Muscle of leg (tissue), 11 donors: ENCODE measurements around the gene MAG. TPM values are rescaled to one million over a fixed set of nuclear protein-coding genes. Genes with fewer than 3 reads are reported as not detected.

ENCODE experiments used
- DNase-seq: peaks from one replicate; pipeline ENCODE4 v3.0.0; 2013
- H3K27ac ChIP-seq: one replicate; pipeline ENCODE4 v1.5.1; 2013; ENCODE audit warnings: mild to moderate bottlenecking, low read length, control low read depth
- H3K27me3 ChIP-seq: one replicate; pipeline ENCODE4 v1.6.1; 2013; ENCODE audit warnings: low read length; ENCODE audit not compliant: control insufficient read depth, insufficient read depth
- H3K36me3 ChIP-seq: one replicate; pipeline ENCODE4 v1.6.1; 2013; ENCODE audit warnings: low read length; ENCODE audit not compliant: control insufficient read depth, insufficient read depth
- H3K4me1 ChIP-seq: one replicate; pipeline ENCODE4 v1.6.1; 2013; ENCODE audit warnings: low read length; ENCODE audit not compliant: control insufficient read depth, insufficient read depth
- H3K4me3 ChIP-seq: one replicate; pipeline ENCODE4 v1.5.1; 2013; ENCODE audit warnings: low read length, control low read depth
- H3K9me3 ChIP-seq: replicated peaks from 2 replicates; pipeline ENCODE4 v1.6.1; 2013; ENCODE audit warnings: low read depth, low read length; ENCODE audit not compliant: control insufficient read depth
- WGBS: methylation state at CpG from one replicate; pipeline ENCODE4 v1.1.5; 2013; ENCODE audit warnings: missing lambda C conversion rate; ENCODE audit not compliant: insufficient coverage; 5-methylcytosine and 5-hydroxymethylcytosine counted together
- polyA plus RNA-seq, 8 donors: library from polyadenylated mRNA; unstranded; fragments of 120-200 nt; gene quantifications; one replicate each; pipeline versions ENCODE4 v1.2.1 to v1.2.3, GENCODE V29; 2013; ENCODE audit warnings: inconsistent platforms in 1 of 8, low replicate concordance in 1 of 8; ENCODE audit not compliant: insufficient read length in 8 of 8, insufficient read depth in 1 of 8
- total RNA-seq: library from RNA; stranded (reverse); fragments of 120-200 nt; gene quantifications from one replicate; pipeline ENCODE4 v1.2.4, GENCODE V29; 2013

MAG gene
- total and polyA plus RNA-seq, 9 donors, result 0.16 to 2.6 (median 0.53) TPM

GRCh38 chr19:35254341-35255297, 37.3 kb upstream of the MAG start:
- peak overlapping the region; percentile 71 for H3K27ac ChIP-seq
- no peak overlapping the region for H3K4me3 ChIP-seq
- peaks cover 28% of the 10 kb centered on the region for H3K27me3 ChIP-seq
- DNase-seq, result no peak
- no peaks in the 10 kb centered on the region for H3K9me3 ChIP-seq
- H3K4me1 ChIP-seq, result no peaks in the 10 kb centered on the region
- no peaks in the 10 kb centered on the region for H3K36me3 ChIP-seq
- 88% methylated on average over 15 of the region's 17 CpGs for WGBS

DNA sequence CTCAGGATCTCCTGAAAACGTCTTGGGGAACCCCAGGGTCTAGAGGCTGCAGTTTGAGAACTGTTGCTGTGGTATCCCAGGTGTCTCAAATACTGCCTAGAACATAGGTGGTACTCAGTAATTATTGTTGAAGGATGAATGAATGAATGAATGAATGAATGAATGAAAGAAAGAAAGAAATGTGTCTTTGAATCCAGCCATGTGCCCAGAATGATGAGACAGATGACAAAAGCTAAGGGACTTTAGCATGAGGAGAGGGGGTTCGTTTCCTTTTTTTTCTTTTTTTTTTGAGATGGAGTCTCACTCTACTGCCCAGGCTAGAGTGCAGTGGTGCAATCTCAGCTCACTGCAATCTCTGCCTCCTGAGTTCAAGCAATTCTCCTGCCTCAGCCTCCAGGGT, 35.4 kb upstream of the MAG start:
- no peak for DNase-seq
- Histone ChIP-seq H3K36me3 (no peaks in the 10 kb centered on the region), H3K27me3 (peaks cover 14% of the 10 kb centered on the region), H3K27ac (no peak overlapping the region), H3K4me1 (no peaks in the 10 kb centered on the region), H3K4me3 (no peak overlapping the region), H3K9me3 (no peaks in the 10 kb centered on the region)
- WGBS, result 50% methylated on average over 1 of the region's 2 CpGs

DNA sequence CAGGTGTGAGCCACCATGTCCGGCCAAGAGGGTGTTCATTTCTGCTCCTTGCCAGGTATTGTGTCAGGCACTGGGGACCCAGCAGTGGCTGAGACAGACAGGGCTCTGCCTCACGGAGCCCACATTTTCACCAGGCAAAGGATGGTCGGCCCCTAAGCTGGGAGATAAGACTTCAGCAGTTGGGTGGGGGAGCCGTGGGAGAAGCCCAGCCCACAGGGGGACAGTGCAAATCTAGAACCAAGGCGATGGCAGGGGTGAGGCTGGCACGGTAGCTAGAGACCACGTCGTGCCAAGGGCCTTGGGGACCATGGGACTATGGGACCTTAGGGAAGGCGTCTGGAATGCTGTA, 34.9 kb upstream of the MAG start:
- H3K4me1 ChIP-seq, result no peaks in the 10 kb centered on the region
- H3K27me3 ChIP-seq, result peaks cover 13% of the 10 kb centered on the region
- no peak overlapping the region for H3K27ac ChIP-seq
- no peaks in the 10 kb centered on the region for H3K36me3 ChIP-seq
- no peaks in the 10 kb centered on the region for H3K9me3 ChIP-seq
- H3K4me3 ChIP-seq, result no peak overlapping the region
- WGBS, result 75% methylated on average over 9 of the region's 9 CpGs
- no peak for DNase-seq

DNA sequence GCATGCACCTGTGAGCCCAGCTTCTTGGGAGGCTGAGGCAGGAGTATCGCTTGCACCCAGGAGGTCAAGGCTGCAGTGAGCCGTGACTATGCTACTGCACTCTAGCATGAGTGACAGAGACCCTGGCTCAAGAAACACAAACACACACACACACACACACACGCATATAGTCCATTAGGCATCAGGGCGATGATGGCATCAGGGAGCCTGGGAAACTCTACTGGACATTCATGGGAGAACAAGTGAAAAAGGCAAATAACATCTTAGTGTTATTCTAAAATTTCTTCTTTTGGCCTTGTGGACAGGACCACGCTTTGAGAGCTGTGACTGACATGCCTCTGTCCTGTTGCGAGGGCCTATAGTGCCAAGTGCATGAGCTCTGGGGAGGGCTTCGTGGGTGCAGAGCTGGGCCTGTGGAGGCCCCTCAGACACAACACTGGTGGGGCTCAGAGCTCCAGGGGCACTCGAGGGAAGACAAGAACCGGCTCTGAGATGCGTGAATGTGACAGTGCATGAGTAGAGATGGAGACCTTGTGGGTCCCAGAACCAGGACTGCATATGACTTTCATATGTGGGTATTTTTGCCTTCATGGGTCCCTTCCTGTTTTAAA, 31.2 kb upstream of the MAG start:
- no peak for DNase-seq
- Histone ChIP-seq H3K27ac (no peak overlapping the region), H3K4me1 (peaks cover 19% of the 10 kb centered on the region), H3K9me3 (no peaks in the 10 kb centered on the region), H3K27me3 (peaks cover 15% of the 10 kb centered on the region), H3K36me3 (no peaks in the 10 kb centered on the region), H3K4me3 (no peak overlapping the region)
- WGBS, result 86% methylated on average over 7 of the region's 10 CpGs

DNA sequence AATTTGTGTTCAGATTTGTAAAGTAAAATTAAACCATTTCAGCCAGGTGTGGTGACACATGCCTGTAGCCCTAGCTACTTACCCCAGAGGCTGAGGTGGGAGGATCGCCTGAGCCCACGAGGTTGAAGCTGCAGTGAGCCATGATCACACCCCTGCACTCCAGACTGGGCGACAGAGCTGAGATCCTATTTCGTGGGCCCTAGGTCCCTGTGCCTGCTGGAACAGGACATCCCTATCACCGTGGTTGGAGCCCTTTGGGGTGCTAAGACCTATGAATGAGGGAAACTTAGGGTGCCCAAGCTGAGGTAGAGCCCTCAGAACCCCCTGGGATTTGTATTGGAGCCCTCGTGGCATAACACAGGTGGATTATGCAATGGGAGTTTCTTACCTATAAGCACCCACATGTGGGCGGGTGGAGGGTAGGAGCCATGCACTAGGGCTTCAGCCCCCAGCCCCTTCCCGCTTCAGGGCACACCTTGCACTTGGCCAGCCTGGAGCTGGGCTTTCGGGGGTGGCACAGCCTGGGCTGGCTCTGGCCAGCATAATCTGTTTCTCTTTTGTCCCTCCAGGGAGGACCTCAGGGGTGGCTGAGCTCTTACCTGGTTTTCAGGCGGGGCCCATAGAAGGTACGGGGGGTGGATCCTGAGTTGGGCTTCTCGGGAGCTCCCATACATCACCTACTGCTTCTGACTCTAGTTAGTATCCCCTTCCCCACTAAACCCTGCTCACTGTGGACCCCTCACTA, 30.4 kb upstream of the MAG start:
- Histone ChIP-seq H3K4me1 (peaks cover 23% of the 10 kb centered on the region), H3K36me3 (peaks cover 5% of the 10 kb centered on the region), H3K9me3 (no peaks in the 10 kb centered on the region), H3K27me3 (peaks cover 15% of the 10 kb centered on the region), H3K27ac (no peak overlapping the region), H3K4me3 (no peak overlapping the region)
- WGBS, result 66% methylated on average over 5 of the region's 12 CpGs
- no peak for DNase-seq

GRCh38 chr19:35262101-35262761, 29.7 kb upstream of the MAG start:
- Histone ChIP-seq H3K4me3 (no peak overlapping the region), H3K36me3 (peaks cover 5% of the 10 kb centered on the region), H3K4me1 (peaks cover 28% of the 10 kb centered on the region), H3K9me3 (no peaks in the 10 kb centered on the region), H3K27ac (no peak overlapping the region), H3K27me3 (peaks cover 13% of the 10 kb centered on the region)
- WGBS, result 66% methylated on average over 11 of the region's 17 CpGs
- DNase-seq, result no peak

GRCh38 chr19:35264268-35265125, 27.5 kb upstream of the MAG start:
- Histone ChIP-seq H3K27ac (no peak overlapping the region), H3K4me1 (peaks cover 28% of the 10 kb centered on the region), H3K4me3 (no peak overlapping the region), H3K36me3 (peaks cover 5% of the 10 kb centered on the region), H3K27me3 (peaks cover 7% of the 10 kb centered on the region), H3K9me3 (no peaks in the 10 kb centered on the region)
- no peak for DNase-seq
- WGBS, result 50% methylated on average over 6 of the region's 7 CpGs

DNA sequence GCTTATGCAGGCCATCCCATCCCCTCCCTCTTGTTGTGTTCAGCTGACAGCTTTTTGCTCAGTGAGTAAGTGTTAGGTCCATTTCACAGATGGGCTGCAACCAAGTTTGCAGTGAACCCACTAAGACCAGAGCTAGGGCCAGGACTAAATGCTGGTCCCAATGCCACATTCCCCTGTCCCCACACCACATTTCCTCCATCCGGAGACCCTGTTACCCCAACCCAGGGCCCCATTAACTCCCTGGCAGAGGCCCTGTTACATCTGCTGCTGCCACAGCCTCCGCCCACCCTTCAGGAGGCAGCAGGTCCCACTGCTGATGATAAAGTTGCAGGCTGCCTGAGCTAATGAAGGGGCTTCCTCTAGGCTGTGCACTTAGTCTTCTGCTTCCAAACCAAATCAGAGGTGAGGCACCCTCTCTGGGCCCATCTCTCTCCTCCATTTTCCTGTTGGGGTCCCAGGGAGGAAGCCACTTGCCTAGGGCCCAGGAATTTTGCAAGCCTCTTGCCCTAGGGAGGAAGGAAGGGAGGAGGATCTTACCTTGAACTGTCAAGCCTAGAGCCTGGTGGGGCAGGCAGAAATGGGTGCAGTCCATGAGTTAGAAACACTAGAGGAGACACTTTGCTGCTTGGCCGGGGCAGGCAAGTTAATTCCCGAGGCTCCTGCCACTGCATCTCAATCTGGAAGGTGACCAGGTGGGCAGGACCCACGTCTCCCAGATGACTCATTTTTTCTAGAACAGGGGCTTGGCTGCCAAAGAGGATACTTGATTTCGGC, 26.6 kb upstream of the MAG start:
- H3K4me3 ChIP-seq, result no peak overlapping the region
- no peaks in the 10 kb centered on the region for H3K9me3 ChIP-seq
- peaks cover 4% of the 10 kb centered on the region for H3K27me3 ChIP-seq
- peaks cover 9% of the 10 kb centered on the region for H3K36me3 ChIP-seq
- H3K4me1 ChIP-seq, result peaks cover 34% of the 10 kb centered on the region
- no peak for DNase-seq
- no peak overlapping the region for H3K27ac ChIP-seq
- WGBS, result 31% methylated on average over 4 of the region's 6 CpGs
